DLD1 (cell line): ENCODE results near the gene ADAM22.
"Not testable (repeated sequence)": the region's sequence is repeated elsewhere in the genome, so short reads cannot be mapped to it uniquely, and the experiment has no call there.

ENCODE experiments used
- in situ Hi-C: cut with HindIII; loops from 2 replicates; pipeline ENCODE4 v1.10.0; 2017; ENCODE audit warnings: low sequenced_read_pairs

The ADAM22 gene

GRCh38 chr7:88153378-88153777 lies 219.3 kb downstream of the ADAM22 start:
- in situ Hi-C loops, result no loop called here

DNA sequence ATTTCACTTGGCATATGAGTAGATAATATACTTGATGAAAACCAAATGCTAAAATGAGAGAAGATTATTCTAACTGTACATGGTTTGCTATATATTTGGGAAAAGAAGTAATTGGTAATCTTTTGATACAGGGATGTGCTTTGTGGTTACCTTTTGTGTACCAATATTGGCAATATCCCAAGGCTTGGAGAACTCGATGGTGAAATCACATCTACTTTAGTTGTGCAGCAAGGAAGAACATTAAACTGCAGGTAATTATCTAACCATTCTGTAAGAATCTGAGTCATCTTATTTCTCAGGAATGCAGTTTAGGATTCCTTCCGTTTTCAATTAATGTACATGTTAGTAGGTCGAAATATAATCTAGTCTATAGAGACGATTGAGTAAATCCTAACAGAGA lies 221.7 kb downstream of the ADAM22 start:
- in situ Hi-C loops, result no loop called here

DNA sequence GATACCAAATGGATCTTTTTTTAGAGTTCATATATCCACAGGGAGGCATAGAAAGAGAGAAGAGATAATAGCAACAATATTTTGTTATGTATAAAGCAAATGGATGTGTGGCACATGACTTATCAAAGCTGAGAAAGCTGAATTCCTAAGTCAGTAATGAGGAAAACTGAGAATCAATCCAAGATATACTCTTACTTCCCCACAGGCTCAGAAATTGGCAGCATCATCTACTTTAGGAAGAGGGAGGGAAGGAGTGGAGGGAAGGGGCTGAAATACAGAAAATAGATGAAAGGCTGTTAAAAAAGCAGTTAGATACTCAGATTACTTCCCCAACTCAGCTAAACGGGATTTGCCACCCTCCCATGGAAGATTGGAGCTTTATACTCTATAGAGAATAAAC lies 222.3 kb downstream of the ADAM22 start:
- in situ Hi-C loops, result no loop called here

DNA sequence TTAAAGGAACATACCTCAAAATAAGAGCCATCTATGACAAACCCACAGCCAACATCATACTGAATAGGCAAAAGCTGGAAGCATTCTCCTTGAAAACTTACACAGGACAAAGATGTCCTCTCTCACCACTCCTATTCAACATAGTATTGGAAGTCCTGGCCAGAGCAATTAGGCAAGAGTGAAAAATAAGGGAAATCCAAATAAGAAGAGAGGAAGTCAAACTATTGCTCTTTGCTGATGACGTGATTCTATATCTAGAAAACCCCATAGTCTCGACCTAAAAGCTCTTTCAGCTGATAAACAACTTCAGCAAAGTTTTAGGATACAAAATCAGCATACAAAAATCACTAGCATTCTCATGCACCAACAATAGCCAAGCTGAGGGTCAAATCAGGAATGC lies 225.7 kb downstream of the ADAM22 start:
- in situ Hi-C loops, result not testable (repeated sequence)

DNA sequence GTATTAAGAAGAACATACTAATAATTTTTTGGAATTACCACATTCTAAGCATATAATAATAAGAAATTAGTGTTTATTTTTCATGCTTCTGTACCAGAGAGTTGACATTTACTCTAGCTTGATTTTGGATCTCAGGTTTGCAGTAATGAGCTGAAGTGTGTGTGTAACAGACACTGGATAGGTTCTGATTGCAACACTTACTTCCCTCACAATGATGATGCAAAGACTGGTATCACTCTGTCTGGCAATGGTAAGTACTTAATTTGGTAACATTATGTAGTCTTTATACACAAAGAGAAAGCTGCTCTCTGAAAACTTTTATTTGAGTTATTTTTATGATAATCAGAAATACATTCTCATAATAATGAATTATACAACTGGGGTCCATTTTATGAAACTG lies 231.6 kb downstream of the ADAM22 start:
- in situ Hi-C loops, result no loop called here

GRCh38 chr7:88167223-88167622 lies 233.2 kb downstream of the ADAM22 start:
- in situ Hi-C loops, result no loop called here

GRCh38 chr7:88167721-88168120 lies 233.7 kb downstream of the ADAM22 start:
- in situ Hi-C loops, result no loop called here

DNA sequence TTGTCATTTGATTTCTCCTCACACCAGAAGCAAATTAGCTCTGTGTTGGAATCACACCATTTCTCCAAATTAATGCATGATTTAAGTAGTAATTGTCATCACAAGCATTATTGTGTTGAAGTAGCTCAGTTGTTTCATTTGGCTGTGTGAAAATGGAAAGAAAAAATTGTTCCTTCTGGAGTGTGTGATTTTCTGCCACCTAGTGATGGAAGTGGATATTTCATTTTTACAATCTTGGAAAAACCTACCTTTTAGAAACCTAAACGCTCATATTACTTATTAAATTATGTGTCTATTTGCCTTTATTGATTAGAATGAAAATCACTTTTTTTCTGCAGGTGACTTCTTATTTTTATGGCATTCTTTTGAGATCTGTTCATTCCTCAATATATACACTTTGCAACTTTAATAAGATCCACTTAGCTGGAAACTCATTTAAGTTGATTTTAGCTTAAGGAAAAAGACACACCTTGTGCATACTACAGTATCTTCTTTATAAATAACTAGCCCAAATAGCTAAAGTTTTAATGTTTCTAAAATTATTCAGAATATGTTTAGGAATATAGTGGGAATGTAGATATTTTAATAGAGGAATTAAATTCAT lies 235.8 kb downstream of the ADAM22 start:
- in situ Hi-C loops, result no loop called here

GRCh38 chr7:88172842-88173241 lies 238.8 kb downstream of the ADAM22 start:
- in situ Hi-C loops, result no loop called here

DNA sequence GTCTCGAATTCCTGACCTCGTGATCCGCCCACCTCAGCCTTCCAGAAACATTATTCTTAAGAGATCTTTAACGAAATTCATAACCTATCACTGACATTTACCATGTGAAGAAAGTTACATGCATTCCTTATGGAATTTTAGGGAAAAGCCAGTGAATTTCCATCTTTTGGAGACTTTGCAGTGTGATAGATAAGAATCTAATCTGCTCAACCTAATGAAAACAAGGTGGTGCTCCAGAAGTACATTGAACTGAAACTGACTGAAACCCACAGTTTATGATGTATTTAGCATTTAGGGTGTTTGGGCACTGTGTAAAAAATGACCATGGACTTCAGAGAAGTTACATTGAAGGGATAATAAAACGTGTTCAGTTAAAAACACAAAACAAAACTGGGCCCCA lies 242.1 kb downstream of the ADAM22 start:
- in situ Hi-C loops, result no loop called here

DNA sequence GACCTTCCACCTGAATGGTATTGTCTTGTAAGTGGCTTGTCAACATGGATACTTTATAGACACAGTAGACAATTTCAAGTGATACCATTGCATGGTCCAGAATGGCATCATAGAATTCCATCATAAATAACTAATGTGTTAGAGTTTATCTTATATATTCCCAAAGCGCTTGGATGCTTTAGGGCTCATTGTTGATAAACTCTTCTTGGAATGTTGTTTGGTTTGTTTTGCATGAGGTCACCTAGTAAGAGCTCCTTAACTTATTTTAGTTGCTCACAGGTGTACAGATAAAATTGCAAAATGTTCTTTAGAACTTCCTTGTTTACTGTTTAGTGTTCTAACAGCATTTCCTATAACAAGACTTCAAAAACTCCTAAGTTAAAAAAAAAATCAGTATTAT lies 249.0 kb downstream of the ADAM22 start:
- in situ Hi-C loops, result no loop called here

- in situ Hi-C loops, result no loop called here
Measured at GRCh38 chr7:88184848-88185304, 250.8 kb downstream of the ADAM22 start.

DNA sequence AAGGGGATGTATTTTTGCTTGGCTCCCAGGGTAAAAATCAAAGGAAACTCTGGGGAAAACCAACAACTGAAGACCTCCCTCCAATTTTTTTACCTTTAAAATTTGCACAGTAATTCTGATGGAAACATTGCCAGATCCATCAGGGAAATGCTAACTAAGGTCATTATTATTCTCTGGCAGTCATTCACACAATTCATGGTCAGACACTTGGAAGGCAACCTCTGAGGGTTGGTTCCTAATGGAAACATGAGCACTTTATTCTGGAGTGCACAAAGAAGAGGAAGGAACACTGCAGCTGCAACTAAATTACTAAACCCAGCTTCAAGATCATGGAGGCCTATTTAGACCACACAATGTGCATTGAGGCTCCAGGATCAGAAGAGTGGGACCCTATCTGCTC lies 251.6 kb downstream of the ADAM22 start:
- in situ Hi-C loops, result no loop called here

- in situ Hi-C loops, result no loop called here
Measured at GRCh38 chr7:88191911-88192310, 257.9 kb downstream of the ADAM22 start.

DNA sequence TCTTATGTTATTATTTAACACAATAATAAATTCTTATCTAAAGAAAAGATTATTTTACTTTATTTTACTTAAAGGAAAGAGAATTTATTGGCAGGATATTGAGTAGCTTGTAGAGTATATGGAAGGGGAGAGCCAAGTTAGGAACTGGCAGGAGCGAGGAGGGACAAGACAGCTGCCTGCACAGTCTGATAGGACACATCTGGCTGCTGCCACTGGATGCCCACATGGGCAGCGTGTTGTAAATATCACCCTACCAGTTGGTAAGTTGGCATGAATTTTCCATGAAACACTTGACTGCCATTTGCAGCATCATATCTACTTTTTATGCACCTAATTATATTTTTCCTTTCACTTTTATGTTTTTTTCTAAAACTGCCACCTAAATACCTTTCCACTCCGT lies 266.2 kb downstream of the ADAM22 start:
- in situ Hi-C loops, result no loop called here

DNA sequence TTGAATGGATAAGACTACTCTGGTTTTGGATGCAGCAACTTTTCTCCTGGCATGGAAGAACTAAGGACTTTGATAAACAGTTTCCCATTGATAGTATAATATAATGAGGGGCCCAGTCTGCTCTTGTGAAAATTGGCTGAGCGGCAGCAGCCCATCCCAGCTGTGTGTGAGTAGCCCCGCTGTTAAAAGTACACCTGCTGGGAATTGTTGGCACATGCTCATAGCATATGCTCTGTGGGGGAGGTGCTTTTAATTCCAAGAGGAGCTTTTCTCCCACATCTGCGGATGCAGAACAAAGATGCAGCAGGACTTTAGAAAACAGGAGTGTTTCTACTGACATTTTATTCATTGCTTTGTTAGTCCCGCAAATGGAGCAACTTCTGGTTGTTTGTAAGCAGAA lies 266.7 kb downstream of the ADAM22 start:
- in situ Hi-C loops, result no loop called here

DNA sequence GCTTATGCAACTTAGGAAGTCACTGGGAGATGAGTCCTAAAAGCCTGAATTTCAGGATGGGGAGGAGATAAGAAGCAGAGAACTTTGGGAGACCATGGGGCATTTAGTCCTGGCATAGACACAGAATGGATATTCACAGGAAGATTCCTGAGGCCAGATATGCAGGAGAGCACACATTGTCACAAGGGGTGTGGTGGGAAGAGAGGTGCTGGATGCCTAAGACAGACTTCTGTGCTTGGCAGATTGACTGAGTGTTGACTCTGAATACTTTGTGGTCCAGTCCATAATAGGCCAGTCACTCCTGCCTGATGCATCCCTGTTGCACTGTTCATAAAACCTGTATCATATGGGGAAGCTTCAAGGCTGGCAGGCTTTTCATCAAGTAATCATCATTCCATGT lies 267.3 kb downstream of the ADAM22 start:
- in situ Hi-C loops, result no loop called here

DNA sequence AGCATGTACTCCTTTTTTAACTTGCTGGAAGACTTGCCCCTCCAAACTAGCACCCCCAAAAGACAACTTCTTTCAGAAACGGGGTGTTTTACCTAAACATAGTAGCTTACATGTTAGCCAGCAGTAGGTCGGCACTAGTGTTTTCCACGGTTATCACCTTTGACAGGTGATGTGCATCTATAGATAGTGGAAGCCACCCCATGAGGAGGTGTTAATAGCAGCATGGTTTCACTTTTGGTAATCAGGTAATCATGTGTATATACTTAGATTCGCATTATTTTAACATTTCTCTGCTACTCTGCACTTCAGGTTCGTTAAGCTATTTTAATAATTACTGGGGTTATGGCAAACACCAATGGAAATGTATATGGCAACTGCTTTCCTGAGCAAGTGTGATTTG lies 268.2 kb downstream of the ADAM22 start:
- in situ Hi-C loops, result no loop called here

GRCh38 chr7:88202799-88203198 lies 268.7 kb downstream of the ADAM22 start:
- in situ Hi-C loops, result no loop called here

DNA sequence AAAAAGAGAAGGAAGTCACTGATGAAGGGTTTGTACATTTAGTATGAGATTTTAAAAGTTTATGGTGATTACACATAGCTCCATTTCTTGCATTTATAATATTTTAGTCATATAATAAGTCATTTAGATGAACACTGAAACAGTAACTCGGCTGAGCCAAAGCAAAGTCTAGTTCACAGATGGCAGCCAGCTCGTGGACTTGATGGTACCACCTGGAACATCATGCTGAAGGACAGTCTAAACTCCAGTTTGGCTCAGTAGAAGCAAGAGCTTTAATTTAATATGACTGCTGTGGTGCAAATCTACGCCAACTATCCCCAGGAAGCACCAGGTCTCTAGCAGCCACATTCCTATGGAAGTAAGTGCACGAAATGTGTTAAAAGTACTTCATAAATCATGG lies 269.4 kb downstream of the ADAM22 start:
- in situ Hi-C loops, result no loop called here

DNA sequence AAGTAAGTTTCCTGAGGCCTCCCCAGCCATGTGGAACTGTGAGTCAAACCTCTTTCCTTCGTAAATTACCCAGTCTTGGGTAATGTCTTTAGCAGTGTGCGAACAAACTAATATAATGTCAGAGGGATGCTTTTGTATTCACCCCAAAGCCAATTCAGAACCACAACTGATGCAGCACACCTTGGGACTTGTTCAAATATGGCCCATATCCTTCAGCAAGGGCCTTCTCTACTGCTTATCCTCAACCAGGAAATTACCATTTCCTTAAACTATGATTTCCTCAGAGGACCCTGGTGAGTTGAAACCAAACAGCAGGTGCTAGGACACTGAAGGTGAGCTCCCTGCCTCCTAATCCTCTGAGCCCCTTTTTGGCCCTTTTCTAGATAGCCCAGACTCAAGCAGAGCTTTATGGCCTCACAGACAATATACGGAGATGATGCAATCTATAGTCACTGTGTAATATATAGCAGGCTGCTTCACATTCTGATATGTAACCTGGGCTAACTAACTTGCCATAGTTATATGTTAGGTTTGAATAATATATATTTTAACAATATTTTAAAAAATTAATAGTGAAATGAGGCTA lies 270.6 kb downstream of the ADAM22 start:
- in situ Hi-C loops, result no loop called here

GRCh38 chr7:88205179-88205578 lies 271.1 kb downstream of the ADAM22 start:
- in situ Hi-C loops, result no loop called here

GRCh38 chr7:88206254-88206653 lies 272.2 kb downstream of the ADAM22 start:
- in situ Hi-C loops, result no loop called here
